GM23338 (cell line): ENCODE data around the gene MAP1LC3B. TPM values are rescaled to one million over a fixed set of nuclear protein-coding genes. Genes with fewer than 3 reads are reported as not detected.

Source experiments
- ETS1 ChIP-seq: IDR thresholded peaks from 2 replicates; pipeline ENCODE4 v1.6.1; 2016; ENCODE audit warnings: antibody characterized with exemption
- EZH2 ChIP-seq: fragments of 200-600 bp; sonication (generic); IDR thresholded peaks from one replicate; pipeline ENCODE4 v1.8.0; 2017; ENCODE audit warnings: antibody characterized with exemption, mild to moderate bottlenecking, low read depth; ENCODE audit not compliant: unreplicated experiment
- REST ChIP-seq: IDR thresholded peaks from one replicate; pipeline ENCODE4 v1.6.1; 2018; ENCODE audit warnings: antibody characterized with exemption; ENCODE audit not compliant: unreplicated experiment
- STAT1 ChIP-seq: IDR thresholded peaks from one replicate; pipeline ENCODE4 v1.6.1; 2016; ENCODE audit warnings: antibody characterized with exemption; ENCODE audit not compliant: unreplicated experiment
- ZNF462 ChIP-seq: fragments of 250-450 bp; sonication (Bioruptor Pico); IDR thresholded peaks from 2 replicates; pipeline ENCODE4 v1.5.0; 2020; ENCODE audit warnings: mild to moderate bottlenecking, moderate library complexity
- polyA plus RNA-seq: library from polyadenylated mRNA; unstranded; fragments of >200 nt; fragmentation: Nextera tagmentation; extraction: Ambion mirVana; gene quantifications from 2 replicates; pipeline ENCODE4 v1.2.1, GENCODE V29; 2016
- total RNA-seq: library from RNA; depleted of rRNA; stranded (reverse); fragments of >200 nt; shearing (Covaris generic); gene quantifications from 2 replicates; pipeline ENCODE4 v1.2.3, GENCODE V29; 2014

Gene MAP1LC3B
- total and polyA plus RNA-seq, 2 experiments from 2014 or later: 35.9 to 80.2 TPM

GRCh38 chr16:87431926-87432325 is 39.8 kb downstream of the MAP1LC3B start (continued):
- no peak for TF ChIP-seq ZNF462 (CRISPR knock-in tag)
- no peak for TF ChIP-seq ETS1
- TF ChIP-seq REST: no peak
- TF ChIP-seq EZH2: no peak
- no peak for TF ChIP-seq STAT1
